Activated CD8-positive, alpha-beta T cell treated with anti-CD3 and anti-CD28 coated beads for 36 hours (primary cell): ENCODE data around the gene NPIPB6. TPM values are rescaled to one million over a fixed set of nuclear protein-coding genes. Genes with fewer than 3 reads are reported as not detected.
"Not testable (repeated sequence)": the region's sequence is repeated elsewhere in the genome, so short reads cannot be mapped to it uniquely, and the experiment has no call there.

Experiments used
- ATAC-seq: fragments of 200-7000 bp; cut with Tn5 transposase; one replicate; pipeline ENCODE4 v1.10.0; 2021; ENCODE audit warnings: mild to moderate bottlenecking, moderate library complexity
- CTCF ChIA-PET: fragments of 350-600 bp; sonication (Branson Sonifier 250); formaldehyde crosslinking; loops from one replicate; lab custom pipeline; 2021; ENCODE audit warnings: antibody characterized with exemption; lab: Charles Lee
- POLR2A ChIA-PET: fragments of 350-600 bp; sonication (Branson Sonifier 250); formaldehyde crosslinking; loops from one replicate; lab custom pipeline; 2021; ENCODE audit warnings: antibody characterized with exemption; lab: Charles Lee
- DNase-seq: peaks from one replicate; pipeline ENCODE4 v3.0.0-alpha.2; 2020
- H3K27ac Mint-ChIP-seq: one replicate; pipeline ENCODE4 v1.8.0; 2021; ENCODE audit warnings: mild to moderate bottlenecking, mixed read lengths
- H3K27me3 Mint-ChIP-seq: one replicate; pipeline ENCODE4 v1.8.0; 2021; ENCODE audit warnings: mixed read lengths
- H3K36me3 Mint-ChIP-seq: one replicate; pipeline ENCODE4 v1.8.0; 2021; ENCODE audit warnings: low read depth, mixed read lengths
- H3K4me1 Mint-ChIP-seq: one replicate; pipeline ENCODE4 v1.8.0; 2021; ENCODE audit warnings: low read depth, mixed read lengths
- H3K4me3 Mint-ChIP-seq: one replicate; pipeline ENCODE4 v1.8.0; 2021; ENCODE audit warnings: mild to moderate bottlenecking, moderate library complexity, mixed read lengths
- H3K9me3 Mint-ChIP-seq: one replicate; pipeline ENCODE4 v1.8.0; 2021; ENCODE audit warnings: mixed read lengths
- intact Hi-C: fragments of 100-400 bp; cut with micrococcal nuclease; formaldehyde crosslinking; loops from one replicate; pipeline ENCODE4 v1.10.0; 2022
- total RNA-seq, 2 experiments: library from RNA; stranded (reverse); gene quantifications; one replicate each; pipeline ENCODE4 v1.2.3, GENCODE V29; 2021

The NPIPB6 gene
- total RNA-seq: under 1 TPM in 1 of 2 experiments, not detected in 1; 0.52 TPM

GRCh38 chr16:28363408-28363807 lies at the start of gene NPIPB6:
NPIPB6 (minus strand) TSS chr16:28363508; CDS start chr16:28362822, 686 bp downstream.
- H3K27ac Mint-ChIP-seq, H3K4me3 Mint-ChIP-seq, H3K27me3 Mint-ChIP-seq, H3K4me1 Mint-ChIP-seq, intact Hi-C loops, ATAC-seq, DNase-seq, H3K36me3 Mint-ChIP-seq, POLR2A ChIA-PET, H3K9me3 Mint-ChIP-seq, CTCF ChIA-PET: not testable (repeated sequence)

DNA sequence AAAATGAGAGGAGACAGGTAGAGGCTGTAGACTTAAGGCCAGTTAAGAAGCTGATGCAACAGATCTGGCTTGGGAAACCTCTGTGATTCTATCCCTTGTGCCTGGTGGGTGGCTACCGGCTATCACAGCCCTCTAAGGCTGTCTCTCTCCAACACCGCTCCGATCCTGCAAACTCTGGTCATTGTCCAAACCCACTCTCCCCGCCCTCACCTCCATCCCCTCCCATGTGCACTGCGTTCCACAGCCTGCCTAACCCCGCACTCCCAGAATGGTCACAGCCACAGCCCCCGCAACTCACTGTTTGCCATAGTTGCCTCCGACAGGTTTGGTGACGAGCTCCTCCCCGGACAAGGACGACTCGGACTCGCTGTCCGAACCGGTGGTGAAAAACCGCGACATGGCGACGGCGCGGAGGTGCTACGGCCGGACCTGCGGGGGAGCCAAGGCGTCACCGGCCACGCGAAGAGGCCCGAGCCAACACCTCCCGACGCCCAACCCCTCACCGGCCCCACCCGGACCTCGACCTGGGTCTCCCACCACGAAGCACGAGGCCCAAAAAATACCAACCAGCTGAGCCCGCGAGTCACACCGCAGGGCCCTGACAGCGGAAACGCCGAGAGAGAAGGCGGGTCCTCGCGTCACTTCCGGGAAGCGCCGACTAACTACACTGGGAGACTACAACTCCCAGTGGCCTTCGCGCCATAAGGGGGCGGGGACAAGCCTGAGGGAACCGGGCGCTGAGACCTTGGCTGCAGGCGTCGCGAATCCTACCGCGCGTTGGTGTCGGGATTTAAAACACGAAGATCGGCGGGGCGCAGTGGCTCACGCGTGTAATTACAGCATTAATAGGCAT lies 40.1 kb upstream of the NPIPB6 start, which contains the start of gene EIF3CL:
Gene EIF3CL, minus strand, starts transcription at position 622 of the 853 bp plus-strand sequence. Its CDS starts 223 bp downstream, at position 399.
- H3K27me3 Mint-ChIP-seq, H3K9me3 Mint-ChIP-seq, DNase-seq, POLR2A ChIA-PET, intact Hi-C loops, H3K27ac Mint-ChIP-seq, H3K36me3 Mint-ChIP-seq, H3K4me1 Mint-ChIP-seq, CTCF ChIA-PET: not testable (repeated sequence)
- H3K4me3 Mint-ChIP-seq: peak within 1 kb of the TSS; percentile 70
- ATAC-seq: peak; percentile 100

DNA sequence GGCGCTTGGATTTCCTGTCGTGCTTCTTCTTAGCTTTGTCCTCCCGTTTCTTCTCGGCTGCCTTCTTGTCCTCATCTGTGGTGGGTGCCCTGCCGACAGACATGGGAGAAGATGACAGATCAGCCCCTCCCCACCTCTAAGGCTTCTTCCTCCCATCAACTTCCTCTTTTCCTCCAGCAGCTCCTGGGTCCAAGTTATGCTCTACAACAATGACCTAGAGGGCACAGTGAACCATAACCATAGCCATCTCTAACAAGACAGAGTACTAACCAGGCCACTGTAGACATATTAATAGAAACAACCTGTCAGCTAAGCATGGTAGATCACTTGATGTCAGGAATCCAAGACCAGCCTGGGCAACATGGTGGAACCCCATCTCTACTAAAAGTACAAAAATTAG lies 28.7 kb upstream of the NPIPB6 start:
- H3K36me3 Mint-ChIP-seq, DNase-seq, intact Hi-C loops, ATAC-seq, H3K9me3 Mint-ChIP-seq, H3K27me3 Mint-ChIP-seq, H3K4me1 Mint-ChIP-seq, H3K4me3 Mint-ChIP-seq, CTCF ChIA-PET, POLR2A ChIA-PET, H3K27ac Mint-ChIP-seq: not testable (repeated sequence)

GRCh38 chr16:28382177-28382867 lies 19.0 kb upstream of the NPIPB6 start:
- DNase-seq, H3K27me3 Mint-ChIP-seq, H3K9me3 Mint-ChIP-seq, H3K27ac Mint-ChIP-seq, POLR2A ChIA-PET, intact Hi-C loops, H3K4me1 Mint-ChIP-seq, CTCF ChIA-PET, H3K4me3 Mint-ChIP-seq, H3K36me3 Mint-ChIP-seq, ATAC-seq: not testable (repeated sequence)

DNA sequence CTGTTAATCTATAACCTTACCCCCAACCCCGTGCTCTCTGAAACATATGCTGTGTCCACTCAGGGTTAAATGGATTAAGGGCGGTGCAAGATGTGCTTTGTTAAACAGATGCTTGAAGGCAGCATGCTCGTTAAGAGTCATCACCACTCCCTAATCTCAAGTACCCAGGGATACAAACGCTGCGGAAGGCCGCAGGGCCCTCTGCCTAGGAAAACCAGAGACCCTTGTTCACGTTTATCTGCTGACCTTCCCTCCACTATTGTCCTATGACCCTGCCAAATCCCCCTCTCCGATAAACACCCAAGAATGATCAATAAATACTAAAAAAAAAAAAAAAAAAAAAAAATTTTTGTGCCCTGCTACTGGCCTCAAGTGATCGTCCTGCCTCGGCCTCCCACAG lies 14.5 kb upstream of the NPIPB6 start:
- POLR2A ChIA-PET, H3K27me3 Mint-ChIP-seq, intact Hi-C loops, H3K9me3 Mint-ChIP-seq, ATAC-seq, H3K36me3 Mint-ChIP-seq, H3K4me1 Mint-ChIP-seq, H3K27ac Mint-ChIP-seq, H3K4me3 Mint-ChIP-seq, DNase-seq, CTCF ChIA-PET: not testable (repeated sequence)

GRCh38 chr16:28377108-28377625 lies 13.9 kb upstream of the NPIPB6 start:
- ATAC-seq, H3K9me3 Mint-ChIP-seq, H3K27me3 Mint-ChIP-seq, H3K4me3 Mint-ChIP-seq, CTCF ChIA-PET, H3K4me1 Mint-ChIP-seq, POLR2A ChIA-PET, H3K36me3 Mint-ChIP-seq, H3K27ac Mint-ChIP-seq, intact Hi-C loops, DNase-seq: not testable (repeated sequence)

DNA sequence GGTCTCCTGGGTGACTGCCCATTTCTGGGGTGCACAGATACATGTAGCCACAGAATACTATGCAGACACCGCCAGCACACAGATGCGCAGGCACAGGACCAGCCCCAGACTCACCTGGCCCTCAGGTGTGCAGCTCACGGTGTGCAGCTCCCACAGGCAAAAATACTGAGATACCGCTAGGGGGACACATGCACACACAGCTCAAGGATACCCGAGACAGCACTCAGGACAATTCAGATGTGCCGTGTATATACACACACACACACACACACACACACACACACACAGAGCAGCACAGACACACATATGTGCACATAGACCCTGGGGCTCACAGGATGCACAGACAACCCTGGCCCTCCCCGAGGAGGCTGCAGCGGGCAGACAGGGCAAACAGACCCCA lies 11.8 kb upstream of the NPIPB6 start:
- peak; percentile 42 for ATAC-seq
- H3K36me3 Mint-ChIP-seq, H3K9me3 Mint-ChIP-seq, H3K27ac Mint-ChIP-seq, intact Hi-C loops, H3K4me1 Mint-ChIP-seq, CTCF ChIA-PET, POLR2A ChIA-PET, H3K4me3 Mint-ChIP-seq, H3K27me3 Mint-ChIP-seq: not testable (repeated sequence)
- DNase-seq: peak; percentile 5

- H3K9me3 Mint-ChIP-seq, H3K27ac Mint-ChIP-seq, CTCF ChIA-PET, H3K36me3 Mint-ChIP-seq, DNase-seq, intact Hi-C loops, POLR2A ChIA-PET, H3K27me3 Mint-ChIP-seq, H3K4me3 Mint-ChIP-seq, ATAC-seq, H3K4me1 Mint-ChIP-seq: not testable (repeated sequence)
These were observed 11.0 kb upstream of the NPIPB6 start for GRCh38 chr16:28374281-28374680.

DNA sequence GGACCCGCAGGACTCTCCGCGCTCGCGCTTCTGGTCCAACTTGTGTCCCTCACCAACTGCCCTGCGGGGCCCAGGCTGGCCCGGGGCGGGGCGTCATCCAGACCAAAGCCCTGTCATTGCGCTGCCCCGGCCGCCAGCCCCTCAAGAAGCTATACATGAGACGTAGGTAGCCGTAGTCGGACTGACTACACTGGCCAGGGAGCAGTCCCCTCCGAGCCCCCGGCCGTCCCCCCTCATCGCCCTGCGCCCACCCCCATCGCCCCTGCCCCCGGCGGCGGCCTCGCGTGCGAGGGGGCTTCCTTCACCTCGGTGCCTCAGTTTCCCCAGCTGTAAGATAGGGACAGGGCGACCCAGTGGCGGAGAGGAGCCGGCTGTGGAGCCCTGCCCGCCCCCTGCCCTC lies 4.6 kb upstream of the NPIPB6 start:
- H3K9me3 Mint-ChIP-seq, H3K36me3 Mint-ChIP-seq, POLR2A ChIA-PET, CTCF ChIA-PET, ATAC-seq, DNase-seq, intact Hi-C loops, H3K4me3 Mint-ChIP-seq, H3K27ac Mint-ChIP-seq, H3K27me3 Mint-ChIP-seq, H3K4me1 Mint-ChIP-seq: not testable (repeated sequence)

- CTCF ChIA-PET, H3K27me3 Mint-ChIP-seq, H3K4me3 Mint-ChIP-seq, H3K36me3 Mint-ChIP-seq, intact Hi-C loops, H3K9me3 Mint-ChIP-seq, H3K4me1 Mint-ChIP-seq, H3K27ac Mint-ChIP-seq, POLR2A ChIA-PET: not testable (repeated sequence)
- ATAC-seq (peak; percentile 99), DNase-seq (peak; percentile 1)
These were observed 1.2 kb upstream of the NPIPB6 start for GRCh38 chr16:28364268-28365173.

DNA sequence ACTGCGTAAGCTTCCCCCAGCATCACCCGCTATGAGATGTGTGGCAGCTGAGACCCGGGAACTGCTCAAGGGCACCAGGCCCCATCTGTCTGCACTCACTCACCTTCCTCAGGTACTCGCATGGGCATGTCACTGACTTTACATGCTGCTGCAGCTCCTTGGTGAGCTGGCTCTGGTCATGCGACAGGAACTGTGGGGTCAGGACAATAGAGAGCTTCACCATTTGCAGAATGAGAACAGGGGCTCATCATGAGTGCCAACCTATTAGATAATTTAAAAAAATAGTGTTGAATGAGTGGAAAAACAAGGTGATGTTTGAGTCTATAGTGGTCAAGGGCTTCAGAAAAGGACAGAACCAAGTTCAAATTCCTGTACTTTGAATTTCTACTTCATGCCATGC lies 708 bp downstream of the NPIPB6 start:
- POLR2A ChIA-PET, H3K4me3 Mint-ChIP-seq, H3K36me3 Mint-ChIP-seq, DNase-seq, CTCF ChIA-PET, intact Hi-C loops, H3K4me1 Mint-ChIP-seq, ATAC-seq, H3K27ac Mint-ChIP-seq, H3K9me3 Mint-ChIP-seq, H3K27me3 Mint-ChIP-seq: not testable (repeated sequence)
